ENCODE results near the gene STAMBP. TPM values are rescaled to one million over a fixed set of nuclear protein-coding genes. Genes with fewer than 3 reads are reported as not detected.

Gene STAMBP
- total and polyA plus RNA-seq, 2 of the 13 experiments (the other 11 are each of a cell fraction or from before 2014, with no cell fraction given): 49.6 to 53.2 TPM

DNA sequence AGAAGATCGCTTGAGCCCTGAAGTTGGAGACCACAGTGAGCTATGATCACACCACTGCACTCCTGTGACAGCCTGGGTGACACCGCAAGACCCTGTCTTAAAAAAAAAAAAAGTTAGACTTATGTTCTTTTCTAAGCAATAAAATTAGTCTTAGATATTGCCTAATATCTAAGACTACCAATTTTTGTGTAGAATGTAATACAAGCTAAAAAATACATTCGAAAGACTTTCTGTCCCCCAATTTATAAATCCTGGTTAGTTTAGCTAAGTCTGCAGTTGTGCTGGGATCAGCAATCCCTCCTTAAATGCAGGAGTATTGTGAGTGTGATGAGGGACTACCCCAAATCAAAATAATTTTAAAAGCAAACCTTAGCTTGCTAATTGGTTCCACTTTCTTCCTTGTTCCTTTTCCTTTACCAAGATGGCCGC, 358 bp upstream of the STAMBP start (continued):
- TF ChIP-seq, protein P1, sequence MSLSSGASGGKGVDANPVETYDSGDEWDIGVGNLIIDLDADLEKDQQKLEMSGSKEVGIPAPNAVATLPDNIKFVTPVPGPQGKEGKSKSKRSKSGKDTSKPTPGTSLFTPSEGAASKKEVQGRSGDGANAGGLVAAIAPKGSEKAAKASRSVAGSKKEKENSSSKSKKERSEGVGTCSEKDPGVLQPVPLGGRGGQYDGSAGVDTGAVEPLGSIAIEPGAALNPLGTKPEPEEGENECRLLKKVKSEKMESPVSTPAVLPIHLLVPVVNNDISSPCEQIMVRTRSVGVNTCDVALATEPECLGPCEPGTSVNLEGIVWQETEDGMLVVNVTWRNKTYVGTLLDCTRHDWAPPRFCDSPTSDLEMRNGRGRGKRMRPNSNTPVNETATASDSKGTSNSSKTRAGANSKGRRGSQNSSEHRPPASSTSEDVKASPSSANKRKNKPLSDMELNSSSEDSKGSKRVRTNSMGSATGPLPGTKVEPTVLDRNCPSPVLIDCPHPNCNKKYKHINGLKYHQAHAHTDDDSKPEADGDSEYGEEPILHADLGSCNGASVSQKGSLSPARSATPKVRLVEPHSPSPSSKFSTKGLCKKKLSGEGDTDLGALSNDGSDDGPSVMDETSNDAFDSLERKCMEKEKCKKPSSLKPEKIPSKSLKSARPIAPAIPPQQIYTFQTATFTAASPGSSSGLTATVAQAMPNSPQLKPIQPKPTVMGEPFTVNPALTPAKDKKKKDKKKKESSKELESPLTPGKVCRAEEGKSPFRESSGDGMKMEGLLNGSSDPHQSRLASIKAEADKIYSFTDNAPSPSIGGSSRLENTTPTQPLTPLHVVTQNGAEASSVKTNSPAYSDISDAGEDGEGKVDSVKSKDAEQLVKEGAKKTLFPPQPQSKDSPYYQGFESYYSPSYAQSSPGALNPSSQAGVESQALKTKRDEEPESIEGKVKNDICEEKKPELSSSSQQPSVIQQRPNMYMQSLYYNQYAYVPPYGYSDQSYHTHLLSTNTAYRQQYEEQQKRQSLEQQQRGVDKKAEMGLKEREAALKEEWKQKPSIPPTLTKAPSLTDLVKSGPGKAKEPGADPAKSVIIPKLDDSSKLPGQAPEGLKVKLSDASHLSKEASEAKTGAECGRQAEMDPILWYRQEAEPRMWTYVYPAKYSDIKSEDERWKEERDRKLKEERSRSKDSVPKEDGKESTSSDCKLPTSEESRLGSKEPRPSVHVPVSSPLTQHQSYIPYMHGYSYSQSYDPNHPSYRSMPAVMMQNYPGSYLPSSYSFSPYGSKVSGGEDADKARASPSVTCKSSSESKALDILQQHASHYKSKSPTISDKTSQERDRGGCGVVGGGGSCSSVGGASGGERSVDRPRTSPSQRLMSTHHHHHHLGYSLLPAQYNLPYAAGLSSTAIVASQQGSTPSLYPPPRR (CRISPR knock-in tag; IDR thresholded peaks at IDR 0.05; ENCODE audit: borderline replicate concordance): no peak
- TF ChIP-seq CBX2 (IDR thresholded peaks at IDR 0.05; ENCODE audit: low read depth, low read length) (no peak), CBX2 (CRISPR knock-in tag; IDR thresholded peaks at IDR 0.05; ENCODE audit: low read depth) (no peak), ZNF510 (CRISPR knock-in tag; IDR thresholded peaks at IDR 0.05; ENCODE audit: low read depth) (no peak), ZBTB7A (CRISPR knock-in tag; IDR thresholded peaks at IDR 0.05) (no peak), ZNF251 (CRISPR knock-in tag; IDR thresholded peaks at IDR 0.05) (no peak), ZNF282 (IDR thresholded peaks at IDR 0.05; ENCODE audit: partially characterized antibody) (no peak), NCOA5 (CRISPR knock-in tag; IDR thresholded peaks at IDR 0.05) (no peak), EHMT2 (IDR thresholded peaks at IDR 0.05; ENCODE audit: borderline replicate concordance, low read depth, low read length) (peak; percentile 96), NAIF1 (CRISPR knock-in tag; IDR thresholded peaks at IDR 0.05; ENCODE audit: borderline replicate concordance) (0 out of 2 replicates have a peak, but pooled peaks have one; percentile 48), SOX6 (IDR thresholded peaks at IDR 0.05) (no peak), SOX6 (CRISPR knock-in tag; IDR thresholded peaks at IDR 0.05) (0 out of 2 replicates have a peak, but pooled peaks have one; percentile 4), MATR3 (CRISPR knock-in tag; IDR thresholded peaks at IDR 0.05) (no peak), ADNP (CRISPR knock-in tag; IDR thresholded peaks at IDR 0.05) (no peak), KMT2A (CRISPR knock-in tag; IDR thresholded peaks at IDR 0.05) (no peak), ZNF570 (CRISPR knock-in tag; IDR thresholded peaks at IDR 0.05; ENCODE audit: borderline replicate concordance) (no peak), PITX1 (CRISPR knock-in tag; IDR thresholded peaks at IDR 0.05) (no peak), ZNF879 (CRISPR knock-in tag; IDR thresholded peaks at IDR 0.05) (no peak), ARHGAP35 (CRISPR knock-in tag; IDR thresholded peaks at IDR 0.05; ENCODE audit: borderline replicate concordance) (no peak), MYNN (CRISPR knock-in tag; IDR thresholded peaks at IDR 0.05; ENCODE audit: low read depth) (no peak), YY1 (IDR thresholded peaks at IDR 0.05; ENCODE audit: insufficient read depth, insufficient replicate concordance, low read depth, low read length) (no peak)
- TF ChIP-seq, protein P2, sequence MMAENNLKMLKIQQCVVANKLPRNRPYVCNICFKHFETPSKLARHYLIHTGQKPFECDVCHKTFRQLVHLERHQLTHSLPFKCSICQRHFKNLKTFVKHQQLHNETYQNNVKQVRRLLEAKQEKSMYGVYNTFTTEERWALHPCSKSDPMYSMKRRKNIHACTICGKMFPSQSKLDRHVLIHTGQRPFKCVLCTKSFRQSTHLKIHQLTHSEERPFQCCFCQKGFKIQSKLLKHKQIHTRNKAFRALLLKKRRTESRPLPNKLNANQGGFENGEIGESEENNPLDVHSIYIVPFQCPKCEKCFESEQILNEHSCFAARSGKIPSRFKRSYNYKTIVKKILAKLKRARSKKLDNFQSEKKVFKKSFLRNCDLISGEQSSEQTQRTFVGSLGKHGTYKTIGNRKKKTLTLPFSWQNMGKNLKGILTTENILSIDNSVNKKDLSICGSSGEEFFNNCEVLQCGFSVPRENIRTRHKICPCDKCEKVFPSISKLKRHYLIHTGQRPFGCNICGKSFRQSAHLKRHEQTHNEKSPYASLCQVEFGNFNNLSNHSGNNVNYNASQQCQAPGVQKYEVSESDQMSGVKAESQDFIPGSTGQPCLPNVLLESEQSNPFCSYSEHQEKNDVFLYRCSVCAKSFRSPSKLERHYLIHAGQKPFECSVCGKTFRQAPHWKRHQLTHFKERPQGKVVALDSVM (CRISPR knock-in tag; IDR thresholded peaks at IDR 0.05): 0 out of 2 replicates have a peak, but pooled peaks have one; percentile 36
- TF ChIP-seq, protein P3, sequence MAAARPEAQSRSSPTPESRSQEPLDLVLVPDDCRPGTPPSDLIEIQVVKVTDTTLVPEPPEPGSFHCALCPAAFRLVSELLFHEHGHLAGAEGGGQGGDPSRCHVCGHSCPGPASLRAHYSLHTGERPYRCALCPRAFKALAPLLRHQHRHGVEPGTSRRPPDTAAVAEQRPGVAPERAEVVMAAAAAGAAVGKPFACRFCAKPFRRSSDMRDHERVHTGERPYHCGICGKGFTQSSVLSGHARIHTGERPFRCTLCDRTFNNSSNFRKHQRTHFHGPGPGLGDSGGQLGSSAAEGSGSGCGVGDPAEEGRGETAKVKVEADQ (CRISPR knock-in tag; IDR thresholded peaks at IDR 0.05; ENCODE audit: borderline replicate concordance): no peak
